Memory B cell (primary cell): ENCODE data around the gene RING1.
"Not testable (repeated sequence)": the region's sequence is repeated elsewhere in the genome, so short reads cannot be mapped to it uniquely, and the experiment has no call there.

Source experiments
- ATAC-seq: fragments of 150-1000 bp; cut with Tn5 transposase; 2 replicates; pipeline ENCODE4 v1.10.0; 2021; ENCODE audit warnings: low read depth, mild to moderate bottlenecking, moderate library complexity
- DNase-seq, 2 donors: peaks; one replicate each; pipeline ENCODE4 v3.0.0; 2022; ENCODE audit warnings: low spot score in 2 of 2
- H3K27ac Mint-ChIP-seq: one replicate; pipeline ENCODE4 v1.8.0; 2022; ENCODE audit warnings: mild to moderate bottlenecking, moderate library complexity, mixed read lengths
- H3K27me3 Mint-ChIP-seq: one replicate; pipeline ENCODE4 v1.8.0; 2022; ENCODE audit warnings: mixed read lengths
- H3K36me3 Mint-ChIP-seq: one replicate; pipeline ENCODE4 v1.8.0; 2022; ENCODE audit warnings: mild to moderate bottlenecking, mixed read lengths
- H3K4me1 Mint-ChIP-seq: one replicate; pipeline ENCODE4 v1.8.0; 2022; ENCODE audit warnings: mixed read lengths
- H3K4me3 Mint-ChIP-seq: one replicate; pipeline ENCODE4 v1.8.0; 2022; ENCODE audit warnings: mild to moderate bottlenecking, moderate library complexity, mixed read lengths
- H3K9me3 Mint-ChIP-seq: one replicate; pipeline ENCODE4 v1.8.0; 2022; ENCODE audit warnings: mixed read lengths

RING1 gene

DNA sequence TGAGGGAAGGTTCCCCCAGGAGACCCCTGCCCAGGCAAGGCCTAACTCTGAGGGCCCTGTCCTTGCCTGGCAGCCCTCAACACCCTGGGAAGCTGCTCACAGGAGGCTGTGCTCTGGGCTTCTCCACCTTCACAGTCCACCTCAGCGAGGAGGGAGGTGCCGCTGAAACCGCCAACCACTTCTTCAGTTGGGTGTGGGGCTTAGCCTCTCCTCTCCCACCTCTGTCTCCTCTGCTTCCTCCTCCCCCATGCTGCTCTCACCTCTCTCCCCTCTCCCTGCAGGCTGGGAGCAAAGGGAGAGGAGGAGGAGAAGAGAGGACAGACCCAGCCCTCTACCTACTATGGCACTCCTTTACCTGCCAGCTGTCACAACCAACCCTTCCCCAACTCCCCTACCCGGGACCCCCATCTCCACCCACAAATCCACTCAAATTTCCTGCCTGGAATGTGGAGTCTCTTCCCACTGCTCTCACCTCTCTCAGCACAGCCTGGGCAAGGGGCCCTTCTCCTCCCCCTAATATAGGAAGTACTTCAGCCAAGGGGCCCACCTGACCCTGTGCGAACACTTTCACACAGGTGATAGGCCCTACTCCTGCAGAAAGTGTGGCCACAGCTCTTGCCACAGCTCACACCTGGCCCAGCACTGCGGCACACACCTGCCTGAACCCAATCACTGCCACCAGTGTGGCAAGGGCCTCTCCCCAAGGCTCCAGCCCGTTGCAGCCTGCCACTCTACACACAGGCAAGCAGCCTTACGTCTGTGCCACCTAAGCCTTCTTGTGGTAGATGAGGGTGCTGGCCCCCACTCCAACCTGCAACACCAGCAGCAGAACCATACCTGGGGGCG is 7.2 kb downstream of the RING1 start:
- ATAC-seq (no peak), DNase-seq (no peak)
- Mint-ChIP-seq H3K4me1 (peaks cover 20% of the 10 kb centered on the region), H3K9me3 (no peaks in the 10 kb centered on the region), H3K36me3 (peaks cover 14% of the 10 kb centered on the region), H3K4me3 (no peak overlapping the region), H3K27me3 (peaks cover 34% of the 10 kb centered on the region), H3K27ac (no peak overlapping the region)

- H3K4me1 Mint-ChIP-seq, result peaks cover 20% of the 10 kb centered on the region
- H3K36me3 Mint-ChIP-seq, result peaks cover 13% of the 10 kb centered on the region
- DNase-seq (no peak), ATAC-seq (no peak)
- no peak overlapping the region for H3K4me3 Mint-ChIP-seq
- H3K27me3 Mint-ChIP-seq, result peaks cover 34% of the 10 kb centered on the region
- H3K27ac Mint-ChIP-seq, result no peak overlapping the region
- H3K9me3 Mint-ChIP-seq, result no peaks in the 10 kb centered on the region
Measured at GRCh38 chr6:33216117-33216649, 7.9 kb downstream of the RING1 start.

- H3K27me3 Mint-ChIP-seq, result peaks cover 33% of the 10 kb centered on the region
- no peaks in the 10 kb centered on the region for H3K9me3 Mint-ChIP-seq
- H3K27ac Mint-ChIP-seq, result no peak overlapping the region
- DNase-seq, result no peak
- H3K36me3 Mint-ChIP-seq, result peaks cover 4% of the 10 kb centered on the region
- no peak overlapping the region for H3K4me3 Mint-ChIP-seq
- peaks cover 20% of the 10 kb centered on the region for H3K4me1 Mint-ChIP-seq
- no peak for ATAC-seq
Measured at GRCh38 chr6:33217246-33217645, 8.9 kb downstream of the RING1 start.

- peaks cover 31% of the 10 kb centered on the region for H3K27me3 Mint-ChIP-seq
- ATAC-seq (no peak), DNase-seq (no peak)
- peaks cover 3% of the 10 kb centered on the region for H3K36me3 Mint-ChIP-seq
- peaks cover 18% of the 10 kb centered on the region for H3K4me1 Mint-ChIP-seq
- H3K27ac Mint-ChIP-seq, result no peak overlapping the region
- H3K4me3 Mint-ChIP-seq, result no peak overlapping the region
- H3K9me3 Mint-ChIP-seq, result no peaks in the 10 kb centered on the region
Measured at GRCh38 chr6:33217681-33218080, 9.4 kb downstream of the RING1 start.

- H3K36me3 Mint-ChIP-seq, H3K9me3 Mint-ChIP-seq, H3K4me3 Mint-ChIP-seq, H3K27ac Mint-ChIP-seq, DNase-seq, ATAC-seq, H3K4me1 Mint-ChIP-seq: not testable (repeated sequence)
- H3K27me3 Mint-ChIP-seq, result peaks cover 14% of the 10 kb centered on the region
Measured at GRCh38 chr6:33226503-33227120, 18.3 kb downstream of the RING1 start.

DNA sequence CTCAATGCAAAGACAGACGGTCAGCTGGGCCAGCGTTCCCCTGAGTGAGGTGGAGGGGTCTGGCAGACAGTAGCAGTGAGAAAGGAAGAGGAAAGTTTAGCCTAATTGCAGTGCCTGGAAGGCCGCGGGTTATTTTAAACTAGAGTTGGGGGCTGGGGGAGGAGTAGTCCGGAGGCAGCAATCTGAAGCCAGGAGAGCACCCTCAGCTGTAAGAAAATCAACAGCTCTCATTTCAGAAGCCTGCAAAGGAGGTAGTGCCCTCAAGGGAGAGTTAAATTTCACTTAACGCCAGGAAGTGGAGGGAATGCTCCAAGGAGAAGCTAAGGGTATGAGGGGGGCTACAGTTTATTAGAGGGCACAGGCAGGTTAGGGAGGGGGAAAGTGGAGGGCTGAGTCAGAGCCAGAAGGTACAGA is 26.9 kb downstream of the RING1 start:
- Mint-ChIP-seq H3K4me1 (no peaks in the 10 kb centered on the region), H3K27me3 (peaks cover 30% of the 10 kb centered on the region), H3K4me3 (no peak overlapping the region), H3K36me3 (no peaks in the 10 kb centered on the region), H3K9me3 (no peaks in the 10 kb centered on the region), H3K27ac (no peak overlapping the region)
- ATAC-seq (no peak), DNase-seq (no peak)

DNA sequence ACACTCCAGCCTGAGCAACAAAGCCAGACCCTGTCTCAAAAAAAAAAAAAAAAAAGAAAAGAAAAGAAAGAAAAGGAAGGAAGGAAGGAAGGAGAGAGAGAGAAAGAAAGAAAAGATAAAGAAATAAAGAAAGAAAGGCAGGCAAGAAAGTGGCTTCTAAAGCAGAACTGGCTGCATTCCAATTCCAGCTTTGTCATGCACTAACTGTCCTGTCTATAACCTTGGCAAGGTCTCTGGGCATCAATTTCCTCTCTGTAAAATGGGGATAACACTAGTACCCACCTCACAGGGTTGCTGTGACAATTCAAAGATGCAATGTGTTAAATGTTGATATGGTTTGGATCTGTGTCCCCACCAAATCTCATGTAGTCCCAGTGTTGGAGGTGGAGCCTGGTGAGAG is 28.0 kb downstream of the RING1 start:
- ATAC-seq, result no peak
- no peak overlapping the region for H3K27ac Mint-ChIP-seq
- H3K4me1 Mint-ChIP-seq, result peaks cover 3% of the 10 kb centered on the region

GRCh38 chr6:33236852-33237251 is 28.6 kb downstream of the RING1 start:
- Mint-ChIP-seq H3K4me3 (no peak overlapping the region), H3K36me3 (peaks cover 2% of the 10 kb centered on the region), H3K9me3 (peaks cover 2% of the 10 kb centered on the region), H3K27me3 (peaks cover 26% of the 10 kb centered on the region), H3K4me1 (peaks cover 5% of the 10 kb centered on the region), H3K27ac (no peak overlapping the region)
- no peak for DNase-seq
- no peak for ATAC-seq

More for the DNA sequence above, 28.0 kb downstream of the RING1 start:
- Mint-ChIP-seq H3K36me3 (peaks cover 2% of the 10 kb centered on the region), H3K27me3 (peaks cover 29% of the 10 kb centered on the region), H3K9me3 (peaks cover 2% of the 10 kb centered on the region), H3K4me3 (no peak overlapping the region)
- DNase-seq, result no peak

GRCh38 chr6:33237741-33238140 is 29.4 kb downstream of the RING1 start:
- H3K9me3 Mint-ChIP-seq, result peaks cover 2% of the 10 kb centered on the region
- DNase-seq, result no peak
- no peak overlapping the region for H3K27ac Mint-ChIP-seq
- no peak overlapping the region for H3K4me3 Mint-ChIP-seq
- H3K36me3 Mint-ChIP-seq, result peaks cover 2% of the 10 kb centered on the region
- H3K4me1 Mint-ChIP-seq, result peaks cover 8% of the 10 kb centered on the region
- no peak for ATAC-seq
- H3K27me3 Mint-ChIP-seq, result peaks cover 27% of the 10 kb centered on the region

DNA sequence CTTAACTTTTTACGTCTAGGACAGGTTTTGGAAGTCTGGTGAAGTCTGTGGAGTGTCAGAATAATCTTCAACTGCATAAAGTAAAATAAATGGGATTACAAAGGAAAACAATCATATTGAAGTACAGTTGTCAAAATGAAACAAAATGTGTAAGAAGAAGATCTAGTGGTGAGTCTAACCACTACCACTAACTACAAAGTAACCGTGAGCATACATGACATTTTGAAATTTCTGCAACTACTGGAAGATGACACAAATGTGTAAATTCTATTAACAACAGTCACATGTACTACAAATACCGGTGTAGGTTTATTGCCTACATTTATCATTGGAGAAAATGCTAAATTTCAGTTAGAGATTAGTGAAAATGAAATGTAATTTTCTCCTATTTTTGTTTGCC is 33.7 kb downstream of the RING1 start:
- DNase-seq (no peak), ATAC-seq (no peak)
- H3K4me1 Mint-ChIP-seq, result peaks cover 8% of the 10 kb centered on the region
- H3K9me3 Mint-ChIP-seq, result peaks cover 2% of the 10 kb centered on the region
- H3K27ac Mint-ChIP-seq, result no peak overlapping the region
- no peak overlapping the region for H3K4me3 Mint-ChIP-seq
- peaks cover 14% of the 10 kb centered on the region for H3K27me3 Mint-ChIP-seq
- H3K36me3 Mint-ChIP-seq, result peaks cover 2% of the 10 kb centered on the region

DNA sequence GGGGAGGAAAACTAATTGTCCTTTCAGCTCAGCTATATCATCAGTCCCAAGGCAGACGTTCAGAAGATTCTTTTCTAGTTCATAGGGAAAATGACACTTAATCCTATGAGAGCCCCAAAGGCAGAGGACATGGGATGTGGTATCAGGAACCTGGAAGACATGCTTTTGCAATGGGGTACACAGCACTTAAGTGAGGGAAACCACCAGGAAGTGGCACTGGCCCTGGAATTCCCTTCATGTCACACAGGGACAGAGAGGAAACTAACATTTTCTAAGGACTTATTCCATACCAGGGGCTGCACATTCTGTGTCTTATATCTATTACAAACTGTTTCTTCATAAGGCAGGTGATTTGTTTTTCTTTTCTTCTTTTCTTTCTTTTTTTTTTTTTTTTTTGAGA is 35.2 kb downstream of the RING1 start:
- no peak for ATAC-seq
- Mint-ChIP-seq H3K4me3 (no peak overlapping the region), H3K9me3 (peaks cover 2% of the 10 kb centered on the region), H3K27me3 (peaks cover 14% of the 10 kb centered on the region), H3K4me1 (peaks cover 11% of the 10 kb centered on the region), H3K27ac (no peak overlapping the region), H3K36me3 (peaks cover 2% of the 10 kb centered on the region)
- no peak for DNase-seq

GRCh38 chr6:33247977-33248642 is 39.8 kb downstream of the RING1 start:
- H3K4me1 Mint-ChIP-seq, result peaks cover 26% of the 10 kb centered on the region
- peak overlapping the region; percentile 87 for H3K4me3 Mint-ChIP-seq
- H3K9me3 Mint-ChIP-seq, result no peaks in the 10 kb centered on the region
- H3K36me3 Mint-ChIP-seq, result peaks cover 11% of the 10 kb centered on the region
- ATAC-seq, result peak; percentile 38
- peak; percentile 91 to 97 for DNase-seq
- H3K27ac Mint-ChIP-seq, result peak overlapping the region; percentile 85
- no peaks in the 10 kb centered on the region for H3K27me3 Mint-ChIP-seq

GRCh38 chr6:33248643-33248931 is 40.3 kb downstream of the RING1 start:
- DNase-seq (no peak), ATAC-seq (peak; percentile 18)
- no peaks in the 10 kb centered on the region for H3K27me3 Mint-ChIP-seq
- peaks cover 11% of the 10 kb centered on the region for H3K36me3 Mint-ChIP-seq
- peaks cover 26% of the 10 kb centered on the region for H3K4me1 Mint-ChIP-seq
- peak overlapping the region; percentile 85 for H3K27ac Mint-ChIP-seq
- H3K4me3 Mint-ChIP-seq, result peak overlapping the region; percentile 87
- H3K9me3 Mint-ChIP-seq, result no peaks in the 10 kb centered on the region
